GM20431 (cell line): Measurements from ENCODE around the gene C1QTNF9B.
"Not testable (repeated sequence)": the region's sequence is repeated elsewhere in the genome, so short reads cannot be mapped to it uniquely, and the experiment has no call there.

Experiments used
- in situ Hi-C: fragments of 300-500 bp; cut with MseI, MboI; formaldehyde crosslinking; loops from one replicate; pipeline ENCODE4 v1.15.0; 2020; ENCODE audit warnings: low sequenced_read_pairs; ENCODE audit not compliant: unreplicated experiment

Gene C1QTNF9B

DNA sequence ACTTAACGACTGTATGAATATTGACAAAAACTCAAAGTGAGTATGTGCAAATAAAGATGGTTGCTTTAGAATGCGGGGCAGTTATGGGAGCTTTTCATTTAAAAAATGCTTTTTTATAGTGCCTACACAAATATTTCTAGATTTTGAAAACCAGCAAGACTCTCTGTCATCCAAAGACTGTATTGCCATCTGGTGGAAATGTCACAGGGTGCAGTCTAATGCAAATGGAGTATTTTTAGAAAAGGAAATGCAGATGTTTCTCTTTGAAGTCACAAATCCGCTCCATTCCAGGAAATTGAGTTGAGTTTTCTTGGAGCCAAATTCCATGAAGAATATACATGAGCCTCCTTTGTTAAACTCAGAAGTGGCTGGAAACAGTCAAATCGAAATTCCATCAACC, 2.3 kb upstream of the C1QTNF9B start:
- in situ Hi-C loops, result no loop called here

GRCh38 chr13:23898101-23898500, 799 bp upstream of the C1QTNF9B start:
- in situ Hi-C loops, result no loop called here

DNA sequence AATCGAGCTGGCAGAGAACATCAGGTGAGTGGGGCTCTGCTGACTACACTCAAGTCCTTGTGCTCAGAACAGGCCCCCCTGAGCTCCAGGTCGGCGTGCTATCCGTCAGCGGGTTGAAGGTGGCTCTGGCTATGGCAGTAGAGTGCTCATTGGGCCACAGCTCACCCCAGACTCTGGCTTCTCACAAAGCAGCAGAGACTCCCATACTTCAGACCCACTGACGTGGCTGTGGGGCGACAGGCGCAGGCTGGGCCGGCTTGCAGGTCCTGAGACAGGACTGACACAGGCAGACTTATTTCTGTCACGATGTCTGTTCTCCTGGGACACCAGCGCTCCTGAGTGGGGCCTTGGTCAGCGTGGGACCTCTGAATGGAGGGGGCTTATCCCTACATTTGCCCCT, 2.6 kb downstream of the C1QTNF9B start:
- in situ Hi-C loops, result not testable (repeated sequence)

- in situ Hi-C loops, result not testable (repeated sequence)
Measured at GRCh38 chr13:23893791-23894190, 3.5 kb downstream of the C1QTNF9B start.

DNA sequence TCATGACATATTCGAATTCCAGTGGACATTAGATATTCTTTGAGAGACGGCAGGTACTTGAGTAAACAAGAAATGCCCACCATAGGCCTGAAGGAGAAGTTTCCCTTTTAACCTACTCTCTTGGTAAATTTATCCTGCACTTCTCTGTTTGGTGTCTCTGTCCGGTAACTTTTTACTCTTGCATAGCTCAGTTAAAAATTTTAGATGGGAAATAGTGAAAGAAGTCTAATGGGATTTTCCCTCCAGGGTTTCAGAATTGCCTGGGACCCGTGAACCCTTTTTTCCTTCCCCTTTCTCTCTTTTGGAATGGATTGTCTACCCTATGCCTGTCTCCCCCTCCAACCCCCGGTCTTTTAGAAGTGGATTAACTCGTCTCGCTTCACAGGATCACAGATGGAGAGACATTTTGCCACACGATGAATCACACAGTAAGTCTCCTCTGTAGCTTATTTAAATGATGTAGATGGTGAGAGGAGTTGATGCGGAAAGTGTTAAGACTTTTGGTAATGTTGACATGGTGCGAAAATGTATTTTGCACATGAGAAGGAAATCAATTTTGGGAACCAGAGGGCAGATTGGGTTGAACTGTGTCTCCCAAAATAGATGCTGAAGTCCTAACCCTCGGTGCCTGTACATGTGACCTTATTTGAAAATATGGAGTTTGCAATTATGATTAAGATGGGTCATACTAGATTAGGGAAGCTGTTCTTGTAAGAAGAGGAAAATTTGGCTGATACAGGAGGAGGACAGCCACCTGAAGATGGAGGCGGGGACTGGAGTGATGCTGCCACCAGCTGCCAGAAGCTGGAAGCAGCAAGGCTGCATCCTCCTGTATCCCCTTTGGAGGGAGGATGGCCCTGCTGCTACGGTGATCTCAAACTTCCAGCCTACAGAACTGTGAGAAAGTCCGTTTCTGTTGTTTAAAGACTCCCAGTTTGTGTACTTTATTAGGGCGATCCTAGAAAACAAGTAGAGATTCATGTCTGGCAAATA, 7.4 kb downstream of the C1QTNF9B start:
- in situ Hi-C loops, result no loop called here

DNA sequence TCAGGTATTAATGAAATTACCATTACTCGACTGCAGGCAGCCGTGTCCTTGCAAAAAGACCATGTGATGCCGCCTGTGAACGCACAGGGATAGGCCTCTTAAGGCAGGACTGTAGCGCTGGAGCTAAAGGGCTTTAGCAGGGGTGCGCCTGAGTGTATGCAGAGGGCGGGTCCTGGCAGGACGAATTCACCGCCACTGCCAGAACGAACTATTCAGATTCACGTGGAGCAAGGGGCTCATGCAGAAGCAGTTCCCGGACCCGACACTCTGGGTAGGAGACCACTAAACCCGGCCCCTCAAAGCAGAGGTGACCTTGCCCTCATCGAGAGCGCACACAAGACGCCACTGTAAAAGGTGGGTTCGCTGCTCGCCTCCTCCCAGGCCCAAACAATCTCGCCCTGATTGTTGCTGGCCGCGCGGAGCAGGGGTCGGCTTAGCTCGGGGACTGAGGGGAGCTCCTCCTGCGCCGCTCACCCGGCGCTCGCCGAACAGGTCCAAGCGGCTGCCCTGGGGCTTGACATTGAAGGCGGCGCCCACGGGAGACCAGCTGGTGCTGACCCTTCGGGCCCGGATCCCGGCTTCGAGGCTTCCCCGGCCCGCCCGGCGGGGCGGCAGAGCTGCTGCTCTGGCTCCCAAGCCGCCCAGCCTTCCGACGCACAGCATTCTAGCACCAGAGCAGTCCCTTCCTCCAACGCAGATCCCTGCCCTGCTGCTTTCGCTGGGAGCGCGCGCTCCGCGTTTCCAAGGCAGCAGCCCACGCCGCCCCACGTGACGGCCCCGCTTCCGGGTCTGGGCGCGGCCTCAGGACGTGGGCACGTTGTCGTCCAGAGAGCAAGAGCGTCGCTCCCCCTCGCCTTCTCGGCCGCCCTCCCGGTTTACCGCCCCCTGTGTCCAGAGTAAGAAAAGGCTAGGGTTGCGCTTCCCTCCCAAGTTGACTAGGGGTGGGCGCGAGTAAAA, 8.4 kb downstream of the C1QTNF9B start, which contains the start of gene MIPEP:
Gene MIPEP, minus strand, starts transcription at position 743 of the 957 bp plus-strand sequence. Its CDS starts 80 bp downstream, at position 663.
- in situ Hi-C loops, result no loop called here

GRCh38 chr13:23884361-23884760, 12.9 kb downstream of the C1QTNF9B start:
- in situ Hi-C loops, result not testable (repeated sequence)

GRCh38 chr13:23883255-23883654, 14.0 kb downstream of the C1QTNF9B start:
- in situ Hi-C loops, result no loop called here

- in situ Hi-C loops, result not testable (repeated sequence)
Measured at GRCh38 chr13:23881402-23881800, 15.9 kb downstream of the C1QTNF9B start.

- in situ Hi-C loops, result not testable (repeated sequence)
Measured at GRCh38 chr13:23880493-23881401, 16.6 kb downstream of the C1QTNF9B start.

- in situ Hi-C loops, result no loop called here
Measured at GRCh38 chr13:23877286-23877685, 20.0 kb downstream of the C1QTNF9B start.

DNA sequence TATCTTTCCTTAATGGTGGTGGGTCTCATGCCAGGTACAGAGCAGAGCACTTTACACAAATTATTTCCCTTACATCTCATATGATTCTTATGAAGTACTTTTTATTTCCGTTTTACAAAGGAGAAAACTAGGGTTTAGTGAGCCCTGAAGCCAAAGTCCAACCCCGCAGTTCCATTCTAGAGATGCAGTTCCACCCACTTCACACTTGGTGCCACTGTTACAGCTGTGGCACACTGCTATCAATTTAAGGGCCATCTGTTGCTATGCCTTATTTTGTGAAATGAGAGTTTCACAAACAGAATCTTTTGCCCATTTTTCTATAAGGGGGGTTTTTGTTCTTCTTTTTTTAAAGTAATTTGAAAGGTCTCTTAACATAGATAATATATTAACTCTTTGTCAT, 21.0 kb downstream of the C1QTNF9B start:
- in situ Hi-C loops, result no loop called here

- in situ Hi-C loops, result loop anchor here (25.0 kb wide), 1 partner anchor 284 kb away; no protein-coding TSS in a partner anchor
Measured at GRCh38 chr13:23871616-23872220, 25.6 kb downstream of the C1QTNF9B start.

GRCh38 chr13:23870356-23871140, 26.8 kb downstream of the C1QTNF9B start:
- in situ Hi-C loops, result loop anchor here (25.0 kb wide), 1 partner anchor 283 kb away; no protein-coding TSS in a partner anchor

GRCh38 chr13:23868521-23868920, 28.8 kb downstream of the C1QTNF9B start:
- in situ Hi-C loops, result loop anchor here (10.0 to 25.0 kb wide), 2 partner anchors 281 to 404 kb away; no protein-coding TSS in a partner anchor

DNA sequence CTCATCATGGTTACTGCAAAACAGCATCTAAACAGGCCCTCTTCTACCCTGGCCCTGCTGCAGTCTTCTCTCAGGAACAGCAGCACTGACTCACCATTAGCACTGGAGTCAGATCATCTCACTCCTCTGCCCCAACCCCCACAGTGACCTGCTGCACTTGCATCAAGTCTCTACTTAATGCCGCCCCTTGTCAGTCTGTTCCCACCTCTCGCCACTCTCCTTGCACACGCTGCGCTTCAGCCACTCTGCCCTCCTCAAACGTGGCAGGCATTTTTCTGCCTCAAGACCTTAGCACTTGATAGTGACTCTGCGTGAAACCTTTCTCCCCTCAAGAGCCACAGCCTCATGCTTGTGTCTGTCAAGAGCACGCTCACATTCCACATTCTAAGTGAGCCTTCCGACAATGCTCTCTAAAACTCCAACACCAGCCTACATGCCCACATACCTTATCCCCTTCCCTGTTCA, 30.2 kb downstream of the C1QTNF9B start:
- in situ Hi-C loops, result loop anchor here (10.0 to 25.0 kb wide), 2 partner anchors 280 to 402 kb away; no protein-coding TSS in a partner anchor

DNA sequence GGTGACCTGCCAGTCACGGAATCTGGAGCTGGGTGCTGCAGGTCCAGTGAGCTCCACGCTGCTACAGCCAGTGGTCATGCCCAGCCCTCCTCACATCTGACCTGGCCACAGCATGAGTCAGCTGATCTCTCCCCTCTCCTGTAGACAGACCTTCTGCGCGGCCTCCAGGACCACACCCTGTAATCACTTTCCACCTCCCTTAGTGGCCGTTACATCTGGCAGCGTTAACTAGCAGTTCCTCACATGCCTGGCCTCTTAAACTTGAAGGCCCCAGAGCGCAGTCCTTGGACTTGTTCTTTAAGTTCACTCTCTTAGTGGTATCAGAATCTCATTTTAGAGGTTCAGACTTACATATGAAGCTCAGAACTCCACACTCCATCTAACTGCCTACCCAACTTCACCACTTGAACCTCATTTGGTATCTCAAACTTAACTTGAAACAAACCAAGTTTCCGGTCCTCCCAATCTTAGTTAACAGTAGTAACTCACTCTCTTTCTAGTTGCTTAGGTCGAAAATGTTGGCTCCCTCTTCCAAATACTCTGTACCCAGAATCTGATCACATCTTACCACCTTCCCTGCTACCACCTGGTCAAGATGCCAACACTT, 30.8 kb downstream of the C1QTNF9B start:
- in situ Hi-C loops, result loop anchor here (10.0 to 25.0 kb wide), 2 partner anchors 279 to 402 kb away; no protein-coding TSS in a partner anchor
